Upper lobe of left lung (tissue), 4 donors: ENCODE results near the gene XIRP2.
"Not testable (repeated sequence)": the region's sequence is repeated elsewhere in the genome, so short reads cannot be mapped to it uniquely, and the experiment has no call there.

Experiments used
- EP300 ChIP-seq, 4 donors: sonication (generic); formaldehyde crosslinking; IDR thresholded peaks; one replicate each; pipeline ENCODE4 v1.5.1; 2017; ENCODE audit warnings: antibody characterized with exemption in 4 of 4, control low read depth in 2 of 4
- POLR2A ChIP-seq, 4 donors: fragments of 450-650 bp; IDR thresholded peaks; one replicate each; pipeline ENCODE4 v1.5.1; 2016 to 2017; ENCODE audit warnings: antibody characterized with exemption in 4 of 4, mild to moderate bottlenecking in 2 of 4
- POLR2AphosphoS5 ChIP-seq, 2 donors: sonication (generic); formaldehyde crosslinking; IDR thresholded peaks; one replicate each; pipeline ENCODE4 v1.5.1; 2017; ENCODE audit warnings: antibody characterized with exemption in 2 of 2
- TF ChIP-seq, protein P1 (sequence below), 6 experiments: fragments of 450-650 bp in 4 of 6; fragments of 200-600 bp in 2 of 6; sonication (generic) in 2 of 6; IDR thresholded peaks; one replicate each; pipeline ENCODE4 v1.5.1; 2016 to 2019; ENCODE audit warnings: antibody characterized with exemption in 6 of 6

GRCh38 chr2:167268245-167268644, 380.0 kb downstream of the XIRP2 start:
- TF ChIP-seq POLR2A, POLR2AphosphoS5, EP300 (IDR thresholded peaks at IDR 0.05): not testable (repeated sequence)
- TF ChIP-seq, protein P1, sequence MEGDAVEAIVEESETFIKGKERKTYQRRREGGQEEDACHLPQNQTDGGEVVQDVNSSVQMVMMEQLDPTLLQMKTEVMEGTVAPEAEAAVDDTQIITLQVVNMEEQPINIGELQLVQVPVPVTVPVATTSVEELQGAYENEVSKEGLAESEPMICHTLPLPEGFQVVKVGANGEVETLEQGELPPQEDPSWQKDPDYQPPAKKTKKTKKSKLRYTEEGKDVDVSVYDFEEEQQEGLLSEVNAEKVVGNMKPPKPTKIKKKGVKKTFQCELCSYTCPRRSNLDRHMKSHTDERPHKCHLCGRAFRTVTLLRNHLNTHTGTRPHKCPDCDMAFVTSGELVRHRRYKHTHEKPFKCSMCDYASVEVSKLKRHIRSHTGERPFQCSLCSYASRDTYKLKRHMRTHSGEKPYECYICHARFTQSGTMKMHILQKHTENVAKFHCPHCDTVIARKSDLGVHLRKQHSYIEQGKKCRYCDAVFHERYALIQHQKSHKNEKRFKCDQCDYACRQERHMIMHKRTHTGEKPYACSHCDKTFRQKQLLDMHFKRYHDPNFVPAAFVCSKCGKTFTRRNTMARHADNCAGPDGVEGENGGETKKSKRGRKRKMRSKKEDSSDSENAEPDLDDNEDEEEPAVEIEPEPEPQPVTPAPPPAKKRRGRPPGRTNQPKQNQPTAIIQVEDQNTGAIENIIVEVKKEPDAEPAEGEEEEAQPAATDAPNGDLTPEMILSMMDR (IDR thresholded peaks at IDR 0.05) = not testable (repeated sequence)
